ENCODE results near the gene UBE2J2.

DNA sequence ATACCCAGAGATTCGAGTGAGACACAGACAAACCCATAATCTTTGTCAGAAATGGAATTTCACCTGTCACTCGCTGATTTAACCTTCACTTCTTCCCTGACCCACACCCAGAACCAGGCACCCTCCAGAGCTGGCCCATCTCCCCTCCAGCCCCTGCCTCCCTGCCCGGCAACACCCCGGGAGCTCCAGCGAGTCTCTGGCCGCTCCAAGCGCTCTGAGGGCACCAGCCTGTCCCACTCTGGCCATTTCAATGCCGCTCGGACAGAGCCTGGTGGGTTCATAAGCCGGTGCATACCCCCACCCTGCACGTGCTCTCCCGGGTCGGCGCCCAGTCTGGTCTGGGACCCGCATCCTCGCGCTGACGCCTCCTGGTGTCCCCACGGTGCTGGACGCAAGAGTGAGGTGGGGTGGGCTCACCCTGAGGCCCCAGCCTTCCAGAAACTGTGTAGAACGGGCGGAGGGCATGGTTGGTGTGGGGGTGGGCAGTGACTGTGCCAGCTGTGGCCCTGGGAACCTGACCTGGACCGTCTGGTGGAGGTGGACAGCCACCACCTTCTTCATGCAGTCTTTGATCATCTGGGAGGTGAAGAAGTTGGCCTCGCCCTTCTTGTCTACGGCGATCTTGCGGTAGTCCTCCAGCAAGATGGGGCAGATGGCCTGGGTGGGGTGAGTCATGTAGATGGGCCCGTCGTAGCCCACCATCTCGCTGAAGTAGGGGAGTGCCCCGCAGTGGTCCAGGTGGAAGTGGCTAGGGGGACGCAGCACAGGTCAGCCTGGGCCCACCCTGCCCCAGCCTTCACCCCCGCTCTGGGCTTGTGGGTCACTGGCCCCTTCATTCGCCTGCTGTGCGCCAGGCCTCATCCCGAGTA lies 45.4 kb upstream of the UBE2J2 start:
- TF ChIP-seq, protein P1, sequence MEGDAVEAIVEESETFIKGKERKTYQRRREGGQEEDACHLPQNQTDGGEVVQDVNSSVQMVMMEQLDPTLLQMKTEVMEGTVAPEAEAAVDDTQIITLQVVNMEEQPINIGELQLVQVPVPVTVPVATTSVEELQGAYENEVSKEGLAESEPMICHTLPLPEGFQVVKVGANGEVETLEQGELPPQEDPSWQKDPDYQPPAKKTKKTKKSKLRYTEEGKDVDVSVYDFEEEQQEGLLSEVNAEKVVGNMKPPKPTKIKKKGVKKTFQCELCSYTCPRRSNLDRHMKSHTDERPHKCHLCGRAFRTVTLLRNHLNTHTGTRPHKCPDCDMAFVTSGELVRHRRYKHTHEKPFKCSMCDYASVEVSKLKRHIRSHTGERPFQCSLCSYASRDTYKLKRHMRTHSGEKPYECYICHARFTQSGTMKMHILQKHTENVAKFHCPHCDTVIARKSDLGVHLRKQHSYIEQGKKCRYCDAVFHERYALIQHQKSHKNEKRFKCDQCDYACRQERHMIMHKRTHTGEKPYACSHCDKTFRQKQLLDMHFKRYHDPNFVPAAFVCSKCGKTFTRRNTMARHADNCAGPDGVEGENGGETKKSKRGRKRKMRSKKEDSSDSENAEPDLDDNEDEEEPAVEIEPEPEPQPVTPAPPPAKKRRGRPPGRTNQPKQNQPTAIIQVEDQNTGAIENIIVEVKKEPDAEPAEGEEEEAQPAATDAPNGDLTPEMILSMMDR (IDR thresholded peaks at IDR 0.05): no peak
- no peak for TF ChIP-seq CBX2 (IDR thresholded peaks at IDR 0.05; ENCODE audit: borderline replicate concordance, low read depth)
- TF ChIP-seq, protein P2, sequence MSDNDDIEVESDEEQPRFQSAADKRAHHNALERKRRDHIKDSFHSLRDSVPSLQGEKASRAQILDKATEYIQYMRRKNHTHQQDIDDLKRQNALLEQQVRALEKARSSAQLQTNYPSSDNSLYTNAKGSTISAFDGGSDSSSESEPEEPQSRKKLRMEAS (IDR thresholded peaks at IDR 0.05): no peak
- no peak for TF ChIP-seq RNF2 (IDR thresholded peaks at IDR 0.05; ENCODE audit: borderline replicate concordance, low read depth)
- no peak for TF ChIP-seq CHD2 (IDR thresholded peaks at IDR 0.05; ENCODE audit: low read length, partially characterized antibody)
